ENCODE results near the gene C1orf94.

The C1orf94 gene

DNA sequence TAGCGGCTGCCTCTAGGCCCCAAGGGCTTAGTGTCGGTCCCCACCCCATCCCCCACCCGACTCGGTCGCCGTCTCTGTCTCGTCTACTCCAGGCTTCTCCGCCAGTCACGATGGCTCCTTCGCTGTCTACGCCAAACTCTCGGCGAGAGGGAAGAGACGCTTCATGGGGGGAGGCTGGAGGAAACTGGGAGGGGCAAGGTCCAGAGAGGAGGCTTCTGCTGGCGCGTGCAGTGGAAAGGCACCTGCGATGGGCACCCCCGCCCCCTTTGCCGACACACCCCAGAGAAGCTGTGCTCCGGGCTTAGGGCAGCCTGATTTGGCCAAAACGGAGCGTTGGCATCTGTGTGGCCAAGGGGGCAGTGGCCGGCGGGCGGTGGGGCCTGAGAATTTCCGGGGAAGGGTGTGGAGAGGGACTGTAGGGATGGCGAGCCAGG lies 10.5 kb upstream of the C1orf94 start:
- Histone ChIP-seq H3K4me2 (ENCODE audit: low read depth, low read length, poor library complexity, severe bottlenecking) (no peak overlapping the region), H3K27me3 (ENCODE audit: low read length) (no peaks in the 10 kb centered on the region), H3K9me3 (ENCODE audit: insufficient read depth, low read length) (no peaks in the 10 kb centered on the region), H3F3A (ENCODE audit: insufficient read depth) (no peaks in the 10 kb centered on the region), H3K79me2 (ENCODE audit: insufficient read depth, low read length) (no peaks in the 10 kb centered on the region), H3K9ac (ENCODE audit: low read length) (no peak overlapping the region), H3K27ac (ENCODE audit: low read depth, low read length) (no peak overlapping the region), H4K20me1 (ENCODE audit: low read depth, low read length) (no peaks in the 10 kb centered on the region), H3K36me3 (ENCODE audit: low read length) (no peaks in the 10 kb centered on the region), H2AFZ (ENCODE audit: low read depth, low read length, severe bottlenecking) (no peak overlapping the region), H3K4me3 (ENCODE audit: insufficient read depth, low read length, poor library complexity, severe bottlenecking) (no peak overlapping the region), H3K9me2 (replicated peaks; ENCODE audit: insufficient read depth, low read length) (no peaks in the 10 kb centered on the region)
- TF ChIP-seq CTCF (IDR thresholded peaks at IDR 0.05; ENCODE audit: insufficient read depth, low read length, poor library complexity, severe bottlenecking) (no peak), EZH2phosphoT487 (conservative IDR thresholded peaks at IDR 0.05; ENCODE audit: low read length) (no peak)

DNA sequence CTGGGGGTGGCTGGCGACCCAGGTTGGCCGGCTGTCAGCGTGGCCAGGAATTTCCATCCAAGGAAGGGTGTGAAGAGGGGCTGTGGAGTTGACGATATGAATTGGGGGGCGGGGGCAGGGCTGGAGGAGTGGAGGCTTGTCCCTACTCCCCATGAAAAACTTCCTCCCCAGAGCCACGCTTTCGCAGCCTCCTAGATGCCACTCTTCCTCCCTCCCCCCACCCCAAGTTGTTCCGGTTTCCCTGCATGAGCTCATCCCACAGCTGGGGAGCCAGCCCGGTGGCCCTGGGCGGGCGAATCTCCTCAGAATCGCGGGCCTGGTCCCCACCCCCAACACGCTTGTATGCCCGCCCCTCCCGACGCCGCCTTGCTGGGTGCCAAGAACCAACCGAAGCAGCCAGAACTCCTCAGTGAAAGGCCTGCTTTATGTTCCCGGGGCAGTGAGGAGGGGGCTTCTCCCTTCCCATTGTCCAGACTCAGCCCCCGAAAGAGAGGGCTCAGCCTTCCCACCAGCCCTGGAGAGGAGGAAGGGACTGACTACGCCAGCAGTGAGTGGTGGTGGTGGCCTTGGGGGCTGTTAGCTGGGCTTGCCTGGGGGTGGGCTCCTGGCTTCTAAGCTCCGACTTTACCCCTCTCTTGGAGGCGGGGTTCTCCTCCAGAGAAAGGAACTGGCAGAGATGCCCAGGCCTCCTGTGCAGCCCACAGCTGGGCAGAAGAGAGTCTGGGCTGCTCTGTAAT lies 9.9 kb upstream of the C1orf94 start:
- no peak overlapping the region for H2AFZ ChIP-seq (ENCODE audit: low read depth, low read length, severe bottlenecking)
- no peak overlapping the region for H3K9ac ChIP-seq (ENCODE audit: low read length)
- H3F3A ChIP-seq (ENCODE audit: insufficient read depth), result no peaks in the 10 kb centered on the region
- H3K4me3 ChIP-seq (ENCODE audit: insufficient read depth, low read length, poor library complexity, severe bottlenecking), result no peak overlapping the region
- no peak overlapping the region for H3K4me2 ChIP-seq (ENCODE audit: low read depth, low read length, poor library complexity, severe bottlenecking)
- TF ChIP-seq EZH2phosphoT487 (conservative IDR thresholded peaks at IDR 0.05; ENCODE audit: low read length), result no peak
- no peak for TF ChIP-seq CTCF (IDR thresholded peaks at IDR 0.05; ENCODE audit: insufficient read depth, low read length, poor library complexity, severe bottlenecking)
- H3K79me2 ChIP-seq (ENCODE audit: insufficient read depth, low read length), result no peaks in the 10 kb centered on the region
- H4K20me1 ChIP-seq (ENCODE audit: low read depth, low read length), result no peaks in the 10 kb centered on the region
- no peaks in the 10 kb centered on the region for H3K9me3 ChIP-seq (ENCODE audit: insufficient read depth, low read length)
- H3K27ac ChIP-seq (ENCODE audit: low read depth, low read length), result no peak overlapping the region
- H3K36me3 ChIP-seq (ENCODE audit: low read length), result no peaks in the 10 kb centered on the region
- H3K9me2 ChIP-seq (replicated peaks; ENCODE audit: insufficient read depth, low read length), result no peaks in the 10 kb centered on the region
- no peaks in the 10 kb centered on the region for H3K27me3 ChIP-seq (ENCODE audit: low read length)

GRCh38 chr1:34167389-34167788 lies 9.3 kb upstream of the C1orf94 start:
- H3F3A ChIP-seq (ENCODE audit: insufficient read depth), result no peaks in the 10 kb centered on the region
- no peak overlapping the region for H2AFZ ChIP-seq (ENCODE audit: low read depth, low read length, severe bottlenecking)
- no peaks in the 10 kb centered on the region for H3K27me3 ChIP-seq (ENCODE audit: low read length)
- no peak overlapping the region for H3K4me2 ChIP-seq (ENCODE audit: low read depth, low read length, poor library complexity, severe bottlenecking)
- no peaks in the 10 kb centered on the region for H3K36me3 ChIP-seq (ENCODE audit: low read length)
- H3K9me2 ChIP-seq (replicated peaks; ENCODE audit: insufficient read depth, low read length), result no peaks in the 10 kb centered on the region
- no peaks in the 10 kb centered on the region for H4K20me1 ChIP-seq (ENCODE audit: low read depth, low read length)
- no peak overlapping the region for H3K9ac ChIP-seq (ENCODE audit: low read length)
- no peak overlapping the region for H3K4me3 ChIP-seq (ENCODE audit: insufficient read depth, low read length, poor library complexity, severe bottlenecking)
- H3K27ac ChIP-seq (ENCODE audit: low read depth, low read length), result no peak overlapping the region
- H3K79me2 ChIP-seq (ENCODE audit: insufficient read depth, low read length), result no peaks in the 10 kb centered on the region
- H3K9me3 ChIP-seq (ENCODE audit: insufficient read depth, low read length), result no peaks in the 10 kb centered on the region
- TF ChIP-seq CTCF (IDR thresholded peaks at IDR 0.05; ENCODE audit: insufficient read depth, low read length, poor library complexity, severe bottlenecking) (no peak), EZH2phosphoT487 (conservative IDR thresholded peaks at IDR 0.05; ENCODE audit: low read length) (no peak)
